Kidney capillary endothelial cell (primary cell): ENCODE results near the gene OLAH.
A peak's percentile ranks its signal among the peaks of the same experiment; 100 is the strongest.

Experiments used
- DNase-seq: peaks from one replicate; pipeline ENCODE4 v3.0.0-alpha.2; 2018; ENCODE audit warnings: low spot score

OLAH gene

GRCh38 chr10:15069230-15069629, 25.5 kb downstream of the OLAH start:
- no peak for DNase-seq

DNA sequence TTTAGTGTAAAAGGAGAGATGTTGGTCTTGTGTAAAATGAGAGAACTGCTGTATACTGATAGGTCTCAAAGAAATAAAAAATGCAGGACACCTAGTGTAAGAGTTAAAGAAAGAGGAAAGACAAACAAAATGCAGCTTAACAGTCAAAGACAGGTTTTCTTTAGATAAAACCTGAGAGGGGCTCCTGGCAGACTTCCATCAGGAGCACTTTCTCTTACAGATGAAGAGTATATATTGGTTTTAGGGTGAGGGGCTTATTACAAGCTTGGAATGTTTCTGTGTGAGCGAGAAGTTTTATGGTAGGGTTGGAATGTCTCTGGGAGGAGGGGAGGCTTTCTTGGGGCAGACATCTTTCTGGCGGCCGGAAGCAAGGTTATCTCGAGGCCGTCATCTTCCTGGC, 28.6 kb downstream of the OLAH start:
- no peak for DNase-seq

- no peak for DNase-seq
Measured at GRCh38 chr10:15075421-15075820, 31.7 kb downstream of the OLAH start.

DNA sequence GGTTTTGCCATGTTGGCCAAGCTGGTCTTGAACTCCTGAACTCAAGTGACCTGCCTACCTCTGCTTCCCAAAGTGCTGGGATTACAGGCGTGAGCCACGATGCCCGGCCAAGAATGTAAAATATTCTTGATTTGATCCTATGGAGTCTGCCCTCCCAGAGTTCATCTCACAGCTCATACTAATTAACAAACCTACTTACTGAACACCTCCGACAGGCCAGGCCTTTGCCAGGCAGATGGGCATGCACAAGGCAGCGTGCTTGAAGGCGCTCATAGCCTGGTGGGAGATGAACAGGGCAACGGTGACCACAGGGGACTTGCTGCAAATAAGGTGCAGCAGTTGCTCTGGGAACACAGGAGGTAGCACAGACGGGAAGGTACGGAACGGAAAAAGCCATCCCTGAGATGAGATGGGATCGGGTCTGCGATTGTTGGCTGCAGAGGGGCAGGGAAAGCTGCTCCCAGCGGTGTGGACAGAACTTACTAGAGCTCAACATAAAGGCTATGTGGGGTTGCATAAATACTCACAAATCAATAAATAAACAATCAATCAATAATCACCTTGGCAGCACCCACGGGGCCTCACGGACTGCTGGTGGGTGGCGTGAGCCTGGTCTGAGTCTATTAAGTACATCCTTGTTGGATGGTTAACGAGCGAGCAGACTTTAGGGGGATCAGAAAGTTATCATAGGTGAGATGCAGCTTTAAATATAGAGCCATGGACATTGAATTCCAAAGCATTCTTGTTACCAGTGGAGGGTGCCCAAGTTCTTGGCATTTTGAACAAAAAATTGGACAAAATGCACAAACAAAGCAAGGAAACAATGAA, 40.1 kb downstream of the OLAH start:
- no peak for DNase-seq

GRCh38 chr10:15084502-15084922, 40.8 kb downstream of the OLAH start:
- peak; percentile 74 for DNase-seq

DNA sequence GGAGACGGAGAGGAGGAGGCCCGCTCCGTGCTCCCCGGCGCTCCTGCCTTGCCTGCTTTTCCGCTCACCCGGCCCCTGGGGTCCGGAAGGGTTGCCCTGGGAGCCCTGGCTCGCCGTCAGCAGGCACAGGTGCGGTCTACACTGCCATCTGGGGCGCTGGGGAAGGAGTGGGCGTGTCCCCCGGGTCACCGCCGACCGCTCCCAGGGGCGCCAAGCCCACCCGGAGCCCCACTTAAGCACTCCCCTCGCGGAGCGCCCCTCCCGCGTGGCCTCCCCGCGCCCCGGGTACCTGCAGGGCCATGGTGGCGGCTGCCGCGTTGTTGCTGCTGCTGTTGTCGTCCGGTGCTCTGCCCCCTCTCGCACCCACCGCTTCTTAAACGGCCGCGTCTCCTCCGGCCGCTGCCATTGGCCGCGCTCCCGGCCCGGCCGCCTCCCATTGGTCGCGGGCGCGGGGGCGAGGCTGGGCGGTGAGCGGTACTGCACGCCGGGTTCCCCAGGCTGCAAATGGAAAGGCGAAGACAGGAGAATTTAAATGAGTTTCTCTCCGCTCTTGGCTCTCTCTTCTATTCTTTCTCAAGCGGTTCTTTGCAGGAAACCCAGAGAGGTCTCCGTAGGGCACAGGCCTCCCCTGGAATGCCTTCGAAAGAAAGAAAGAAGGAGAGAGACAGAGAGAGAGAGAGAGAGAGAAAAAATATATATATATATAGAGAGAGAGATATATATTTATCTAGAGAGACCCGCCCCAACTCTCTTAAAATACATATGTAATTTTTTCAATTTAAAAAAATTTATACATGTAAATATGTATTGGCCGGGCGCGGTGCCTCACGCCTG, 44.9 kb downstream of the OLAH start, which contains the start of gene ACBD7:
Gene ACBD7 (minus strand): TSS at position 349 of the 834 bp plus-strand sequence. CDS start 48 bp downstream, at position 301.
- DNase-seq = peak; percentile 77

DNA sequence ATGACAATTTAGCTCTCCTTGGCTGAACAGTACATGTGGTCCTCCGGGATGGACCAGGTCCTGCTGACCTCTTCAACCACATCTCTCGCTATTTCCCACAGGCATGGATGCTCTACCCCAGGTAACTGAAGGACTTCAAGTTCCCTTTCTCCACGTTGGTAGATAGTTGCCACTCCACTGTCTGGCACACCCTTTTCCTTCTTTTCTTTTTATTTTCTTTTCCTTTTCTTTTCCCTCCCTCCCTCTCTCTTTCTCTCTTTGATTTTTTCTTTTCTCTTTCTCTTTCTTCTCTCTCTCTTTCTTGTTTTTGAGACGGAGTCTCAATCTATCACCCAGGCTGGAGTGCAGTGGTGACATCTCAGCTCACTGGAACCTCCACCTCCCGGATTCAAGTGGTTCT, 47.7 kb downstream of the OLAH start:
- no peak for DNase-seq

DNA sequence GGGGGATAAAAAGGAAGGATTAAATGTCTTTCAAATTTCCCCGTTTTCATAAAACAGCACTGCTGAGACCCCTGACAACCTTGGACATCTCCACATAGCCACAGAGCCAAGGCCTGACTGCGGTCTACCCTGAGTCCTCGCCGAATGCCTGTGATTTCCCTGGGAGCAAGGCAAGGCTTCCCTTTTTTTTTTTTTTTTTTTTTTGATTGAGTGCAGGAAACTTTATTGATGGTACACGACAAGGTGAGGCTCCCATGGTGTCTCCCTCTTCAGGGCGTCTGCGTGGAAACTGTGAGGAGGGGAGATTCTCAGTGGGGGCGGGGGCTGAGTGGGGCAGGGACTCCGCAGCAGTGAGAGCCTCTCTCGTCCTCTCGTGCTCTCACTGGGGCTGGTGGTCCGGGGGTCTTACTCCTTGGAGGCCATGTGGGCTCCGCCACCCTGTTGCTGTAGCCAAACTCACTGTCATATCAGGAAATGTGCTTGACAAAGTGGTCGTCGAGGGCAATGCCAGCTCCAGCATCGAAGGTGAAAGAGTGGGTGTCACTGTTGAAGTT, 49.2 kb downstream of the OLAH start:
- DNase-seq = no peak

DNA sequence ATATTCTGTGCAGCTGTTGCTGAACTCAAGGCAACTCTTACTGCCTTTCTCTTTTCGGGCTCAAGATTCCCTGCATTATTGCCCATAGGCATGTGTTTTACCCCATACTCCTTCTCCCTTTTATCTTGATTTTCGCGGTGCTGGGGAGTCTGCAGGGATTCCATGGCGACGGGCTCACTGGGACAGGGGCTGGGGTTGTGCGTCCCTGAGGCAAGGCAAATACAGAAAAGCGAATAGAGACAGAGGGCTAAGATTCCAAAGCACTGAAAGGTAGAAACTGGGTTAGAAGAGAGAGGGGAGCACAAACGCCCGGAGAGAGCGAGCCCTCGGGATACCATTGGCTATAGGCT, 52.9 kb downstream of the OLAH start:
- no peak for DNase-seq

- DNase-seq = peak; percentile 94
Measured at GRCh38 chr10:15097011-15097812, 53.5 kb downstream of the OLAH start, which contains the start of gene RPP38. Gene RPP38, plus strand, starts transcription at chr10:15097355. Its CDS starts 5,960 bp downstream, at chr10:15103315.

DNA sequence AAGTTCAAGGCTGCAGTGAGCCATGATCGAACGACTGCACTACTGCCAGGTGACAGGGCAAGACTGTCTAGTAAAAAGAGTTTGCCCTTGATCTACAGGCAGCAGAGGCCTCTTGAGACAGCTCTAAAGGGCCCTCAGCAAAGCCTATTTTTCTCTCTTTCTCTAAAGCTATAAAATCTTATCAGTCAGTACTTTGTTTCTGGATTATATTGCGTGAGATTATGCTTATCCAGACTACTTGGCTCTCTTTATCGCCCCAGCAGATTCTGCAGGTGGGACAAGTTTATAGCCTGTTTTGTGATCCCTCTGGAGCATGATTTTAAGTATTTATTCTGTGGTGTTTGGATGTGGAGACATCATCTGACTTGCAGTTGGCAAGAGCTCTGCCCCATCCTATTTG, 56.1 kb downstream of the OLAH start:
- DNase-seq = no peak

- DNase-seq = no peak
Measured at GRCh38 chr10:15103513-15103912, 59.8 kb downstream of the OLAH start.

DNA sequence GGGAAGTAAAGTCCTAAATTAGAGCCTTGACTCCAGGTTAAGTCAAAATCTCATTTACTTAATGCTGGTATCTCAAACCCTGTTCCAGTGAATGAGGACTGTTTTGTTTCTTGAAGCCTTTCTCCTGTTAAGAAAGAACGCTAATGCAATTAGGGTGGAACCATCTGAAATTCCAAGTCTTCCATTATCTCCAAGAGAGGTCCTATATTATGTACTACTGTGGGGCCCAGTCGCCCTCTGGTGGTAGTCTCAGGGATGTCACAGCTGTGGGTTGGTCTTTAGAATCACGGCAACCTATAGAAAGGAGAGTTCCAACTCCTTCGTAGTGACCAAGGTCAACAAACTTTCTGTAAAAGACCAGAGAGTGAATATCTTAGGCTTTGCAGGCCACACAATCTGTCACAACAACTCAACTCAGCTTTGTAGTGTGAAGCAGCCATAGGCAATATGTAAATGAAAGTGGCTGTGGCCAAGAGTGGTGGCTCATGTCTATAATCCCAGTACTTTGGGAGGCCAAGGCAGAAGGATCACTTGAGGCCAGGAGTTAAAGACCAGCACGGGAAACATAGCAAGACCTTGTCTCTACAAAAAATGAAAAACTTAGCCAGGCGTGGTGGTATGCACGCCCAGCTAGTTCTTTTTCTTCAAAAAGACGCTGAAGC, 62.7 kb downstream of the OLAH start:
- peak; percentile 72 for DNase-seq

GRCh38 chr10:15112657-15113056, 68.9 kb downstream of the OLAH start:
- DNase-seq = no peak

GRCh38 chr10:15113766-15114165, 70.0 kb downstream of the OLAH start:
- DNase-seq = no peak

DNA sequence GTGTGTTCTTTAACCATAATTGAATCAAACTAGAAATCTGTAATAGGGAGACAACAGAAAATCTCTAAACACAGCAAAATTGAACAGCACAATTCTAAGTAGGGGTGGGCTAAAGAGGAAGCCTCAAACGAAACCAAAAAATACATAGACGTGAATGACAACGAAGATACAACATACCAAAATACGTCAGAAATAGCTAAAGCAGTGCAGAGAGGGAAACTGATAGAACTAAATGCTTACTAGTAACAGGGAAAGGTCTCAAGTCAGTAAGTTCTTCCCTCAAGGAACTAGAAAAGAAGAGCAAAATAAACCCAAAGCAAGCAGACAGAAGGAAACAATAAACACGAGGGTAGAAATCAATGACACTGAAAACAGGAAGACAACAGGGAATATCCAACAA, 72.5 kb downstream of the OLAH start:
- no peak for DNase-seq

DNA sequence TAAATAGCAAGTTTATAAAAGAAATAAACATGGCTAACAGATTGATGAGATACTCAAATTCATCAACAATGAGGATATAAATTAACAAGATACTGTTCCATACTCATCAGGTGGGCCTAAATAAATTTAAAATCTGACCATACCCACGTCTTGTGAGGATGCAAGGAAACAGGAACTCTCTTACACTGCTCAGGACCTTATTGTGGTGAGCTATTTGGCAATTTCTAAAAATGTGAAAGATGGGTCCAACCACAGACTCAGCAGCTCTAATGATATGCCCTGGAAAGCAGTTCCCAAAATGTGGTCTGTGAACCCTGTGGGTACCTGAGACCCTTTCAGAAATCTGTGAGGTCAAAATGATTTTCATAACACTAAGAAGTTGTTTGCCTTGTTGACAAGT, 74.9 kb downstream of the OLAH start:
- no peak for DNase-seq

GRCh38 chr10:15120523-15120922, 76.8 kb downstream of the OLAH start:
- DNase-seq = no peak

DNA sequence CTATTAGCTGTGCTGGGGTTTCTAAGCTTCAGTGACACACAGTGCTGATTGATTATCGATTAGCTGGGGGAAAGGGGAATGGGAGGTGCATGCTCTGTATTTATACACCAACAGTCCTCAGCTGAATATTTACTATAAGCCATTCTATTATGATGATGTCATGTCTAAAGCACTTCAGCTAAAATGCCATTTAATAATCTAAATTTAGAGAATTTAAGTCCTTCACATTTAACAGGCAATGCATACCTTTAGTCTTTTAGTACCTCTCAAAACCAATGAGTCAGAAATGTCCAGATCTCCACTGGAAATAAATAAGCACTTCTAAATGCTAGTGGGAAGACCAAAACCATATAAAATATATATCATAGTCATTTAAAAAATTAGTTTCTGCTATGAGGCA, 78.0 kb downstream of the OLAH start:
- DNase-seq = no peak

DNA sequence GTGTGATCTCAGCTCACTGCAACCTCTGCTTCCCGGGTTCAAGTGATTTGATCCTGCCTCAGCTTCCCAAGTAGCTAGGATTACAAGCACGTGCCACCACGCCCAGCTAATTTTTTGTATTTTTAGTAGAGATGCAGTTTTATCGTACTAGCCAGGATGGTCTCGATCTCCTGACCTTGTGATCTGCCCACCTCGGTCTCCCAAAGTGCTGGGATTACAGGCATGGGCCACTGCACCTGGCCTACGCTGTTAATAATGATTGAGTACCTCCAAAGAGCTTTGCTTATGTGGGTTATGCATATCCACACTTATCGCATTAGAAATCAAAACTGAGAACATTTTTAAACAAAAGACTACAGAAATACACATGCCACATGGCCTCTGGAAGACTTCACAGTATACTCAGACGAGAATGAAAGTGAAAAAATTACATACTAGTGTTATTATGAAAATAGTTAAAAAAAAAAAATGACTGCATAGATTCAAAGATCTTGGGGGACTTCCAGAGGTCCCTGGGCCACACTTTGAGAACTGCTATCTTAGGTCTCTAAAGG, 78.8 kb downstream of the OLAH start:
- DNase-seq = no peak
